Embryonic facial prominence (tissue), 1 donor: ENCODE data around the gene MED28.

Source experiments
- DNase-seq: peaks from one replicate; pipeline ENCODE4 v3.0.0-alpha.2; 2016; ENCODE audit errors: extremely low spot score

Gene MED28

GRCh38 chr4:17667253-17667652 is 52.8 kb downstream of the MED28 start:
- no peak for DNase-seq

DNA sequence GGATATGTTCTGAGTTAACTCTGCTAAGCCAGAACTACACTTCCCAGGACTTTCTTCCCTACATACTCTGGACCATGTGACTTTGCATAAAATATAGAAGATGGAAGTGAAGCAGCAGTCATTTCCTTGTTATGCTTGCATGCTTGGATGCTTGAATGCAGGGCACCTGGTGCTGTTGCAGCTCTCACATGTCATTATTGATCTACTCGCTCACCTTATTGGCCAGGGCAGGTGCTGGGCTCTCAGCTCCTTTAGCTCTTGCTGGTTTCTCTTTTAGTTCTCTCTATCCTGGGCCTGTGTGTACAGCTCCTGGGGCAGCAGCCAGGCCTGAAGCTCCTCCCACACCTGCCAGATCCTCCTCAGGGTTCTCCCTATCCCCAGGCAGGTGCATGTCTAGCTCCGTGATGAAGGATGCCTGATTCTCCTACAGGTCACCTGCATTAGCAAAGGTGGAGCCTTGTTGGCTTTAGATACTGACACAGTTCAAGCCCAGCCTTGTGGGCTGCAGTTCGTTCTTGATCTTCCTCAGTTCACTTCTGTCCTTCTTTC is 53.3 kb downstream of the MED28 start:
- no peak for DNase-seq

GRCh38 chr4:17670423-17670822 is 56.0 kb downstream of the MED28 start:
- DNase-seq: no peak

GRCh38 chr4:17680559-17681280 is 66.3 kb downstream of the MED28 start:
- no peak for DNase-seq

- no peak for DNase-seq
These were observed 67.1 kb downstream of the MED28 start for GRCh38 chr4:17681281-17682221.

- no peak for DNase-seq
These were observed 67.8 kb downstream of the MED28 start for GRCh38 chr4:17682222-17682566.
